Measurements from ENCODE around the gene CSF2RB.

CSF2RB gene

DNA sequence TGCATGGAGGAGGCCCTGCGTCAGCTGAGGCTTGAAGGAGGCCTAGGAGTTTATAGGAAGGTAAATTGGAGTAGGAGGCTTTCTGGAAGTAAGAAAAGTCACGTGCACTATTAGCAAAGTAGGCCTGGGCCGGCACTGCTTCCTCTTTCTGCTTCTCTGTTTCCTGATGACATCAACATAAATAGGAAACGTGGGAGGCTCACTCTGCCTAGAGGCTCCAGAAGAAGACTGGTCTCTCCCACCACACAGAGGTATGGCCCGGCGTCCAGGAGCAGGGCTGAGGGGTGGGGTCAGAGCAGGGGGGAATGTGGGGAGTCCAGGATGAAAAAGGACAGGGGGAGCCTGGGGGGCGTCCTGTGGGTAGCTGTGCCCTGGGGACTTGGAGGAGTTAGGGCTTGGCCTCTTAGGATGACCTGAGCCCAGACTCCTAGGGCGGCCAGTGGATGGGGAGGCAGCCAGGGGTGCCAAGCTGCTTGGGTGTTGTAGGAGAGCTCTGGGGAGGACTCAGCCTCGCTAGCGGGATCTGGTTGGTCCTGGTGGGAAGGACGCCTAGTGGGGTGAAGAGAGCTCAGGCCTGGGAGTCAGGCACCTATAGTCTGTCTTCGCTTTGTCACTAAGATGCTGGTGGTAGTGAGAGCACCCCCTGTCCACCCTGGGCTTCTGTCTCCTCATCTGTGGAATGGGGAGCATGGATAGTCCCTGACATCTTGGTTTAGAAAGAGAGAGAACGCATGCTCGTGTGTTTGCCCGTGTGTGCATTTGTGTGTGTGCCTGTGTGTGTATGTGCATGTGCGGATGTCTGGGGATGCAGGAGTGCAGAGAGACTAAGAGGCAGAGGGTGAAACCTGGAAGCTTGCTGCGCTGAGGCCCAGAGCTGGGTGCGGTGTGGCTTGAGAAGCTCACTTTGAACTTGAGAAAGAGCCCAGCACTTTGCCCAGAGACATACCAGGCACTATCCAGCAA lies at the start of gene CSF2RB:
TSS of gene CSF2RB (plus strand) at position 202 of the 963 bp plus-strand sequence. CDS start 8,580 bp downstream, outside the sequence.
- no peak for DNase-seq

GRCh38 chr22:36863979-36864378 lies 49.4 kb upstream of the CSF2RB start:
- DNase-seq: no peak

DNA sequence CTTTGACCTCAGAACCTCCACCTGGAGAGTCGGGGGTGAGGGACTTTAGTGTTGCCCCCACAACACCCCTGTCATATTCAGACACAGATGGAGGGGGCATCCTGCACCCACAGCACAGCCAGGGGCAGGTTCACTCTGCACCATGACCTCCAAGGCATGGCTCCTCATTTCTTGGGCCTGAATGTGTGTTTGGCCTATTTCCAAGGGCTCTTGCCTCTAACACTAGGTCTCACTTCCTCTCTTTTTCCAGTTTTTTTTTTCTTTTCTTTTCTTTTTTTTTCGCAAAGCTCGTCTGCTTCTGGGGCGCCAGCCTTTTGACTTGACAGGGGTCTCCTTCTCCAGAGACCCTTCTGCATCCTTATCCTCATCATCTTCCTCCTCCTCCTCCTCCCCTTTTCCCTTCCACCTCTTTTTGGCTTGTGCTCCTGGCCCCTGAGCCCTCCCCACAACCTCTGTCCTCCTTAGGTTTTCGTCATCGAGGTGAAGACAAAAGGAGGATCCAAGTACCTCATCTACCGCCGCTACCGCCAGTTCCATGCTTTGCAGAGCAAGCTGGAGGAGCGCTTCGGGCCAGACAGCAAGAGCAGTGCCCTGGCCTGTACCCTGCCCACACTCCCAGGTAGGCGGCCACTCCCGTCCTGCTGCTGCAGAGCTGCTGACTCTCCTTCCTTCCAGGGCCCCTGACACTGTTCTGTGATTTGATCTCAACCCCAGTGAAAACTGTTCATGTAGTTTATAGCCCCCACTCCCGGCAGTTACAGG lies 48.8 kb upstream of the CSF2RB start:
- DNase-seq: no peak

- DNase-seq: no peak
These were observed 48.1 kb upstream of the CSF2RB start for GRCh38 chr22:36865346-36865745.

DNA sequence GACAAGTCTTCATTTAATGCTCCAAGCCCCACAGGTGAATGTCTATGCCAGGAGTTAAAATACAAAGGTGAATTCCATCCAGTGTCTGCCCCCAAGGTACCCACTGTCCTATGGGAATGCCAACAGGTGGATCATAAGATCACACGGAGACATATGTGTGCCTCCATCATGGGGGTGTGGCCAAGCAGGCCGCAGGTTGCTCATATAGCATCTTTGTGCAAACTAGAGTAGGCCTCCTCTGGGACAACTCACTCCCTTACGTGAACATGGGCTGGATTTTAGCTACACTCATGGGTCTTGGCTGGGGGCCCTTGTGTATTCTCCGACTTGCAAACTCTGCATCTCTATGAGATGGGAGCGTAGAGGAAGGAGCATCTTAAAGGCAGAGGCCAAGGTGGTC lies 45.7 kb upstream of the CSF2RB start:
- DNase-seq: no peak

DNA sequence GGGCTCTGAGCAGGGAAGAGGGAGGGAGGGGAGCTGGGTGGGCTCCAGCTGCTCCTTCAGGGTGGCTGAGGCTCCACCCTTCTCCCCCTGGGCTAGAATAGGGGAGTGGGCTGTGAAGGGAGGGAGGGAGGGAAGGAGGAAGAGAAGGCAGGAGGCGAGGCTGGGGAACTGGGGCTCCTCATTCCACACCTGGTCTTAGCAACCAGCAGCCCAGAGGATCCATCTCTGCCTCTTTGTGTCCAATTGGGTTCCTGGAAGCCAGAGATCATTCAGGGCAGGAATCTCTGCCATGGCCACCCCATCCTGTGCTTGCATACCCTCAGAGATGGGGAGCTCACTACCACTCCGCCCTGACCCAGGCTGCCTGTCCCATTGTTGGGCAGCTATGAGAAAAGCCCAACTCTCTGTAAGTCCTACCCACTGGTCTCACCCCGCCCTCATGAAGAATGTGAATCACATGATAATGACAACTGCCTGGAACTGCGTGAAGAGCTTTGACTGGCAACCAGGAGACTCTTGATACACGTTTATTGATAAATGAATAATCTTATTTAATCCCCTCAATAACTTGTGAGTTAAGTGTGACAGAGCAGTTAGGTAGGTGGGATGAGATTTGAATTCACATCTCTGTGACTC lies 44.8 kb upstream of the CSF2RB start:
- DNase-seq: no peak

- no peak for DNase-seq
These were observed 43.2 kb upstream of the CSF2RB start for GRCh38 chr22:36870250-36870649.

DNA sequence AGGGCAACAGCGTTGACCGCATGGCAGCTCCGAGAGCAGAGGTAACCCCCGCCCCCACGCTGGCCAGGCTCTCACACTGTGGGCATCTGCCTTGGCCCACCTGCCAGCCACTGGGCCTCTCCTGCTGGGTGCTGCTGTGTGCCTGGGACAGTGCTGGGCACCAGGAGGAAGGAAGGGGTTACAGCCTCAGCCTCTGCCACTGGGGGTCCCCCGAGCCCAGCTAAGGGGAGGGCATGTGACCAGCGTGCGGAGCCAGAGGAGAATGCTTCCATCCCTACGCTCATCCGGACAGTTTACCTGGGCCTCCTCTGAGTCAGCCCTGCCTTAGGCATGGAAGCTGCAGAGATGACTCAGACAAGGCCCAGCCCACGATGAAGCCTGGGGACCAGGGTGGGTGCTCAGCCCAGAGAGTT lies 41.8 kb upstream of the CSF2RB start:
- DNase-seq: no peak

- no peak for DNase-seq
These were observed 41.3 kb upstream of the CSF2RB start for GRCh38 chr22:36872084-36872483.

DNA sequence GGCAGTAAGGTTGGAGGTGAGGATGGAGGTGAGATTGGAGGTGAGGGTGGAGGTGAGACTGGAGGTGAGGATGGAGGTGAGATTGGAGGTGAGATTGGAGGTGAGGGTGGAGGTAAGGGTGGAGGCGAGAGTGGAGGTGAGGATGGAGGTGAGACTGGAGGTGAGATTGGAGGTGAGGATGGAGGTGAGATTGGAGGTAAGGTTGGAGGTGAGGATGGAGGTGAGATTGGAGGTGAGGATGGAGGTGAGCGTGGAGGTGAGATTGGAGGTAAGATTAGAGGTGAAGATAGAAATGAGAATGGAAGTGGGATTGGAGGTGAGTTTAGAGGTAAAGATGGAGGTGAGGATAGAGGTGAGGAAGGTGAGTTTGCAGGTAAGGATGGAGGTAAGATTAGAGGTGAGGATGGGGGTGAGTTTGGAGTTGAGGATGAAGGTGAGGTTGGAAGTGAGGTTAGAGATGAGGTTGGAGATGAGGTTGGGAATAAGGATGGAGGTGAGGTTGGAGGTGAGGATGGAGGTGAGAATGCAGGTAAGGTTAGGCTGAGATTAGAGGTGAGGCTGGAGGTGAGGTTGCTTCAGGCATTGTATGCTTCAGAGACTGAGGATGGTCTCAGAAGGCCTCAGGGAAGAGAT lies 40.4 kb upstream of the CSF2RB start:
- no peak for DNase-seq

DNA sequence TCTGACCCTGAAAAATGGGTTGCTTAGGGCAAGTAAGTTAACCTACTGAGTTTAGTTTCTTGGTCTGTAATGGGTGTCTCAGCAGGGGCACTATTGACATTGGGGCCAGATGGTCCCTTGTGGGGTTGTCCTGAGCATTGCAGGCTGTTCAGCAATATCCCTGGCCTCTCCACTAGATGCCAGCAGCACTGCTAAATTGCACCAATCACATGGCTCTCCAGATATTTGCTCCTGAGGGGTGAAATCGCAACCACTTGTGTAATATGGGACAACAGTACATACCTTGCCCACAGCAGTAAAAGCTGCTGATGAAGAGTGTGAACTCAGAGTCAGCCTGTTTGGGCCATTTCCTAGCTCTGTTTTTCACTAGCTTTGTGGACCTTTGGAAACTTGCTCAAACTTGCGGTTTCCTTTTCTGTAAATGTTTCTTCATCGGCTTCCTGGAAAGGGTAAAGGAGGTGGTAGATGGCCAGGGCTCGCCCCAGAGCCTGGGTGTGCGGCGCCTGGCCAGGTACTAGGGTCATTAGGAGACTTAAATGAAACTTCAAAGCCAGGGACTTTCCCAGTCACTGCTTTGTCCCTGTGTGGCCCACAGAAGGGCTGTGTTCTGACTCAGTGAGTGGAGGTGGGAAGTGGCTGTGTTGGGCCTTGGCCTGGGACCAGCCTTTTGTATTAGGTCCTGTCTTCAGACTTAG lies 39.7 kb upstream of the CSF2RB start:
- DNase-seq: no peak

GRCh38 chr22:36874309-36874696 lies 39.1 kb upstream of the CSF2RB start:
- no peak for DNase-seq

DNA sequence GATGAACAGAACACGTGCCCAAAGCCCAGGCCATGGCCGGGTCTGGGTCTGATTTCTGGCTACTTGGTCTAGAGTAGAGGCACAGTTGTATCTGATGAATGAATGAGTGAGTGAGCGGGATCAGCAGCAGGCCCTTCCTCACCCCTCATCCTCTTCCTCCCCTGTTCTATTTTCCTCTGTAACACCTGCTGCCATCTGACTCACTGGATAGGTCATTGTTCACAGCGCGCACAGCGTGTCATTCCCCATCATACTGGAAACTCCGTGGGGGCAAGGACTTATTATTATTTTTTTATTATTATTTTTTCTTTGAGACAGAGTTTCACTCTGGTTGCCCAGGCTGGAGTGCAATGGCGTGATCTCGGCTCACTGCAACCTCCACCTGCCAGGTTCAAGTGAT lies 38.7 kb upstream of the CSF2RB start:
- no peak for DNase-seq

- DNase-seq: no peak
These were observed 37.7 kb upstream of the CSF2RB start for GRCh38 chr22:36875741-36876140.

DNA sequence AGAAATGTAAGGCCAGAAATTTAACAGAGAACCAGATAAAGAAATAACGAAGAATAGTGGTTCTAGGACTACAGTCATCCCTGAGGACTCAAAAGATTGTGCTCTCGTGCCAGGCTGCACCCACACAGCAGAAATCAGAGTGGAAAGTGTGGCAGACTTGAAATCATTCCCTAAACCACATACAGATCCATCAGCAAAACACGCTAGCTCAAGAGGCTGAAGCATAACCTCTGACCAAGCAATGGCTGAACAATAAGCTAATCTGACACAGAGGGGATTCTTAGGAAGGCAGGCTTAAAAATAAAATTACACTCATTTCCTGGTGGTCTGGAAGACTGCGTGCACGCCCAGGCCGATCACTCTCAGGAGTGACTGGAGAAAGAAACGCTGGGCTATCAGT lies 33.7 kb upstream of the CSF2RB start:
- no peak for DNase-seq

GRCh38 chr22:36881504-36882245 lies 31.8 kb upstream of the CSF2RB start:
- DNase-seq: no peak

DNA sequence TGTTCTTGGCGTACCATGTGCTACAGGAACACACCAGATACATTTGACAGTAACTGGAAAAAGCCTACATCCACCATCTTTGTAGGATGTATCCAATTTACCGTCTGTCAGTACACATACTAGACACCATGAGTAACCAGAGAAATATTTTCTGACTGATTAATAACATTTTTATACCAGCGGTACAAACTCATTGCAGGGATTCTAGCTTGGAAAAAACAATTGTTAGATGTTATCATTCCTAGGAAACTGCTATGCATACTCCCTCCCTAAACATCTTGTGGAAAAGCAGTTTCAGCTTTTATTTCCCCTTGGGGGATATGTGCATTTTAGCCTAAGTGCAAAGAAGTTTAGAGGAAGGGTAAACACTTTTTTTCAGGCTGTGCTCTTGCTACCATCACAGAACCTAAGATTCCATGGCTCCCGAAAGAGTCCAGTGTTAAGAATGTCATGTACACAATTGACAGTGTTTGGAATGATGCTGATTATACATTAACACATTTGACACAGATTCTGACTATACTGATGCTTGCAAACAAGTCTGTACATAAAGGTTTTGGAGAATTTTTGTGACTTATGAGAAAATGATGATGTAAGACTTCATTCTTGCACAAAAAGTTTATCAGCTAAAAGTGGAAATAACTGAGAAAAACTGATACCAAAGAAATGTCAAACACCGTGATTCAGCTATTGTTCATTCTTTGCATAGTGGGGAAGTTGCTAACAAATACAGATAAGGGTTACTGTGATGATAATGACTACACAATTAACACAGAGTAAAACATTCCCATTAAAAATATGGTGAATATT lies 28.9 kb upstream of the CSF2RB start:
- no peak for DNase-seq

DNA sequence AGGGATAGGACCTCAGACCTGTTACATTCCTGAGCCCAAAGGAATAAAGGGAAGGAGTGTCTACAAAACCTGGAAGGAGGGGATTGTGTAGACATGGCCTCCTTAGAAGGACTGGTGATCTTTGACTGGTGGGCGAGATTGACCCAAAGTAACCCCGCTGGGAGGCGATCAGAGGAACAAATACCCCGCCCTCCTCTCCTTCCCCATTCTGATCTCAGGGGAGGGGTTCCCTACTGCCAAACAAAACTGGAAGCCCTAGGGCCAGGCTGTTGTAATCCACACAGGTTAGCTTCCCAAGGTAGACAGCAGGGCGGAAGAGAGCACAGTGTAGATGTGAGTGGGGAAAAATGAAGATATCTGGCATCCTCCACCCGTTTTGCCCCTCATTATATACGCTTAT lies 28.0 kb upstream of the CSF2RB start:
- DNase-seq: no peak

DNA sequence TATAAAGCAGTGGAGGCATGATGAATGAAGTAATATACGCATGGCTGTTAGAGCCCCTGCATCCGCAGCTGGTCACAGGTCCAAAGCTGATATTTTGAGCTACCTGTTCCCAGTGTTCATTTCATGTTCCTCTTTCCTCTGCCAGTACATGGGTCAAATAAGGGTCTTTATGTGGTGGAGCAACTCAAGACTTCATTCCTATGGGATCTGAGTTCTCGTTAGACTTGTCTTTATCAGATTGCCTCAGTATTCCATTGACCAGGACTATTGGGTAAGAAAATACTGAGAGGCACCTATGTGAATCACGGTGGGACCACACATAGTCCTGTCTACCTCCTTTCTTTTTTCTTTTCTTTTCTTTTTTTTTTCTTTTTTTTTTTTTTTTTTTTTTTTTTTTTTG lies 27.4 kb upstream of the CSF2RB start:
- no peak for DNase-seq

GRCh38 chr22:36887162-36887561 lies 26.3 kb upstream of the CSF2RB start:
- no peak for DNase-seq

GRCh38 chr22:36891646-36892045 lies 21.8 kb upstream of the CSF2RB start:
- DNase-seq: no peak

Measured in NCI-H1105 (cell line).